ENCODE measurements around the gene PAXIP1. TPM values are rescaled to one million over a fixed set of nuclear protein-coding genes. Genes with fewer than 3 reads are reported as not detected.

PAXIP1 gene
- total RNA-seq, 2 donors from 2014 or later: 12.0 to 13.0 TPM

DNA sequence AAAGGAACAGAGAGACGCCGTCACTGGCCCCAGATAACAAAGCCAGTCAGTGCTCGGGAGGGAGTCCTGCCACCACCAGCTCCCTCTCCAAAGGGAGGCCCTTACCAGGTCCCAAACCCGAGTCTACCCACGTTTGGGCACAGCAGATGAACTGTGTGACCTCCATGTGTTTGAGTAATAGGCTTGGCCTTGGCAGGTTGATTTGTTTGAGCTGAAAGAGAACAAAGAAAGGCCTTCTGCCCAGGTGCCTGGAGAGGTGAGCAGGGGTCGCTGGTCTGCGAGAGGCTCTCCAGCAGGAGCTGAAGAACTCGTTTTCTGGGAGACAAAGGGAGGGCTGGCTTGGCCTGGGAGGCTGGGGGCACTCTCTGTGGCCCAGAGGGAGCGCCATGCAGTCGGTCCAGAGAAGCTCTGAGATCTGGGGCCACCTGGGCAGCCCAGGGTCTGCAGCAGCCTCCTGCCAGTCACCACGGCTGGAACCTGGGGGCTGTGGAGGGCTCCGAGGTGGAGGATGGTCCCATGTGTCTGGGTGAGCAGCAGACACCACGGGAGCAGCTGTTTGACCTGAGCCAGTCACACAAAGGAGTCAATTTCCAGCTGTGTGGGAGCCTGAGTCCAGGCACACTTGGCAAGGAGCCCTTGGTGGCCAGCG lies 99.7 kb downstream of the PAXIP1 start:
- Histone ChIP-seq H3K9me3 (no peaks in the 10 kb centered on the region), H3K4me1 (ENCODE audit: control insufficient read depth in 1 of 2, low read depth in 2 of 2) (no peaks in the 10 kb centered on the region), H3K4me3 (no peak overlapping the region), H3K27ac (no peak overlapping the region), H3K27me3 (replicated peaks; ENCODE audit: insufficient read depth) (no peaks in the 10 kb centered on the region), H3K36me3 (no peaks in the 10 kb centered on the region)
- TF ChIP-seq, protein P1, sequence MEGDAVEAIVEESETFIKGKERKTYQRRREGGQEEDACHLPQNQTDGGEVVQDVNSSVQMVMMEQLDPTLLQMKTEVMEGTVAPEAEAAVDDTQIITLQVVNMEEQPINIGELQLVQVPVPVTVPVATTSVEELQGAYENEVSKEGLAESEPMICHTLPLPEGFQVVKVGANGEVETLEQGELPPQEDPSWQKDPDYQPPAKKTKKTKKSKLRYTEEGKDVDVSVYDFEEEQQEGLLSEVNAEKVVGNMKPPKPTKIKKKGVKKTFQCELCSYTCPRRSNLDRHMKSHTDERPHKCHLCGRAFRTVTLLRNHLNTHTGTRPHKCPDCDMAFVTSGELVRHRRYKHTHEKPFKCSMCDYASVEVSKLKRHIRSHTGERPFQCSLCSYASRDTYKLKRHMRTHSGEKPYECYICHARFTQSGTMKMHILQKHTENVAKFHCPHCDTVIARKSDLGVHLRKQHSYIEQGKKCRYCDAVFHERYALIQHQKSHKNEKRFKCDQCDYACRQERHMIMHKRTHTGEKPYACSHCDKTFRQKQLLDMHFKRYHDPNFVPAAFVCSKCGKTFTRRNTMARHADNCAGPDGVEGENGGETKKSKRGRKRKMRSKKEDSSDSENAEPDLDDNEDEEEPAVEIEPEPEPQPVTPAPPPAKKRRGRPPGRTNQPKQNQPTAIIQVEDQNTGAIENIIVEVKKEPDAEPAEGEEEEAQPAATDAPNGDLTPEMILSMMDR (IDR thresholded peaks at IDR 0.05): no peak
- ATAC-seq (ENCODE audit: insufficient number of reproducible peaks, low FRiP score, low read depth): no peak
- no peak for DNase-seq (ENCODE audit: low spot score)

DNA sequence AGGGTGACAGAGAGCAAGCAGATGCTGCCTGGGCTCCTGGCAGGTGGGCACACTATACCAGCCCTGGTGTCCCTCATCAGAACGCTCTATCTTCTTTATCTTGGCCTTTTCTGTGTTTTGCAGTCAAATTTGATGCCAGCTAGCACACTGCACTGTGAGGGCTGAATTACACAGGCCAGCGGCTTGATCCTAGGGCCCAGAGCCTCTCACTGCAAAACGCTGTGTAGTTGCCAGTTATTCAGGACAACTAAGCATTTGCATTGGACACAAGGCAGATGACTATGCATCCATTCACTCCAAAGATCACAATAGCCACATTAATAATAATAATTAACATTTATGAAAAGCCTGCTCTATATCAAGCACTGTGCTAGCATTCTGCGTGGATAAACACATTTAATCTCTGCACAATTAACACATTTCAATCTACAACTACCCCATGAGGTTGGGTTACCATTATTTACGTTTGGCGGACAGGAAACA lies 100.3 kb downstream of the PAXIP1 start:
- Histone ChIP-seq H3K27ac (no peak overlapping the region), H3K27me3 (replicated peaks; ENCODE audit: insufficient read depth) (no peaks in the 10 kb centered on the region), H3K9me3 (no peaks in the 10 kb centered on the region), H3K4me3 (no peak overlapping the region), H3K4me1 (ENCODE audit: control insufficient read depth in 1 of 2, low read depth in 2 of 2) (no peaks in the 10 kb centered on the region), H3K36me3 (no peaks in the 10 kb centered on the region)
- DNase-seq (ENCODE audit: low spot score) (no peak), ATAC-seq (ENCODE audit: insufficient number of reproducible peaks, low FRiP score, low read depth) (no peak)
- TF ChIP-seq, protein P1 (IDR thresholded peaks at IDR 0.05): no peak

DNA sequence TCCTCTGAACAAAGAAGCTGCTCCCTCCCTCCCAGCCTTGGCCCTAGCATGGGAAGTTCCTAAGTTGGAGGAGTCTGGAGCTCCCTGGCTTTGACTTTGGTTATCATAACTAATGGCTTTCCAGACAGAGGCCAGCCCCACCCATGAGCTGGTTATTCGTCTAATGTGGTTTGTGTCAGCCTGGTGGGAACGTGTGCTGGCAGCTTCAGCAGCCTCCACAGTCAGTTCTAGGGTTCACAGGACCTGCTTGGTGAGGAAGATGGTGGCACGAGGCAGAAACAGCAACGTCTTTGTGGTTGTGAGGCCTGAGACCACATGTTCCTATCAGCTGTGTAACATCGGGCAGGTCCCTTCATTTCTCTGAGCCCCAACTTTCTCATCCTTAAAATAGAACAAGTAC lies 103.1 kb downstream of the PAXIP1 start:
- H3K4me3 ChIP-seq: no peak overlapping the region
- no peaks in the 10 kb centered on the region for H3K27me3 ChIP-seq (replicated peaks; ENCODE audit: insufficient read depth)
- H3K4me1 ChIP-seq (ENCODE audit: control insufficient read depth in 1 of 2, low read depth in 2 of 2): no peaks in the 10 kb centered on the region
- H3K9me3 ChIP-seq: no peaks in the 10 kb centered on the region
- ATAC-seq (ENCODE audit: insufficient number of reproducible peaks, low FRiP score, low read depth) (no peak), DNase-seq (ENCODE audit: low spot score) (no peak)
- no peak overlapping the region for H3K27ac ChIP-seq
- H3K36me3 ChIP-seq: no peaks in the 10 kb centered on the region
- TF ChIP-seq, protein P1 (IDR thresholded peaks at IDR 0.05): no peak

DNA sequence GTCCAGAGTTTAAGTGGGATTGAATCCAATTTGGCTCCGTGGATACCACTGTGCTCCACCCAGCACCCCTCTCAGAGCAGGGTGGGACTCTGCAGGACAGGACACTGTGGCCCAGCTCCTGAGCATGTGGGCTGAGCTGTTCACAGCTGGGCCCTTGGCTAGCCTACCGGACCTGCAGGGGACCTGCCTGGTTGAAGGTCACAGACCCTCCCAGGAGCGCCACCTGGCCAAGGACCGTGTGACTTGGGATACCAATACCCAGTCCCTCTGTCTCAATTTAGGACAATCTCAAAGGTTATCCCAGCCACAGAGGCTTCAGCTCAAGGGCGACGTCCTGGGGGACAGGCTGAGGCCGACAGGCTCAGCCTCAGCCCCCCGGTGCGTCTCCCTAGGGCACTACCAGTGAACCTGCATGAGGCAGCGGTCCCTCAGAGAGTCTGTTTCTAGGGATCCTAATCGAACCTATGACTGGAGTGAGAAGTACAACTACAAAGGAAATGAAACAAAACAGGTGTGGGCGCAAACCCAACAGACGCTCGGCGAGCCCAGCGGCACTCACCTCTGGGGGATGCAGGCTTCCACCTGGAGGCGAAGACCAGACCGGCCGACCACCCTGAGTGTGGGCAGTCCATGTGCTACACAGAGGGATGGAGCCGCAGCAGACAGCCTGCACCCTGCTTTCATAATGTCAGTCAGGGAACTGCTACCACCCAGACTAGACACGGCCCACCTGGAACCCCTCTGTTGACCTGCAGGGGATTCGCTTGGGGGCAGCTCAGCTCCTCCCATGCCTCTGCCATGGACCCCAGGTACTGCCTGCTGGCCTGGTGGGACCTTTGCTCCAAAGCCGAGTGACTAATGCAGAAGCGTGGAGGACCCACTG lies 103.7 kb downstream of the PAXIP1 start:
- Histone ChIP-seq H3K9me3 (no peaks in the 10 kb centered on the region), H3K4me1 (ENCODE audit: control insufficient read depth in 1 of 2, low read depth in 2 of 2) (no peaks in the 10 kb centered on the region), H3K27ac (no peak overlapping the region), H3K27me3 (replicated peaks; ENCODE audit: insufficient read depth) (no peaks in the 10 kb centered on the region), H3K36me3 (no peaks in the 10 kb centered on the region), H3K4me3 (no peak overlapping the region)
- TF ChIP-seq, protein P1 (IDR thresholded peaks at IDR 0.05): no peak
- ATAC-seq (ENCODE audit: insufficient number of reproducible peaks, low FRiP score, low read depth) (no peak), DNase-seq (ENCODE audit: low spot score) (no peak)

DNA sequence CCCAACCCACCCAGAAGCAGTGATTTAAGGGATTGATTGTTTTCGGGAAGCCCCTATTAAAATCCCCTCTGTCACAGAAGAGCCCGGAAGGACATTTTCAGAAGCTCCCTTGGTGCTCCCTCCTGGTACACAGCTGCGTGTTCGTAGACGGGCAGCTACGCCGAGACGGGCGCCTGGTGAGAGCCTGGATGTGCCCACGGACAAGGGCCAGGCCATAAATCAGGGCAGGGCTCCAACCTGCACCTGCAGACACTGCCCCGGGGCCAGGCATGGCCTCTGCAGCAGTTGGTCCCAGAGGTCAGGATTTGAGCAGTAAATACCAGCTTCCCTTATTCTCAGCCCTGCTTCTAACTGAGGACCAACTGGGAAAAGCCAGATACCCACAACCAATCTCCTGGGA lies 106.8 kb downstream of the PAXIP1 start:
- H3K27me3 ChIP-seq (replicated peaks; ENCODE audit: insufficient read depth): no peaks in the 10 kb centered on the region
- no peaks in the 10 kb centered on the region for H3K36me3 ChIP-seq
- no peaks in the 10 kb centered on the region for H3K4me1 ChIP-seq (ENCODE audit: control insufficient read depth in 1 of 2, low read depth in 2 of 2)
- H3K27ac ChIP-seq: no peak overlapping the region
- DNase-seq (ENCODE audit: low spot score) (no peak), ATAC-seq (ENCODE audit: insufficient number of reproducible peaks, low FRiP score, low read depth) (no peak)
- TF ChIP-seq, protein P1 (IDR thresholded peaks at IDR 0.05): no peak
- no peak overlapping the region for H3K4me3 ChIP-seq
- no peaks in the 10 kb centered on the region for H3K9me3 ChIP-seq

Measured in thoracic aorta (tissue), 2 donors.